Astrocyte (in vitro differentiated cells and primary cell): ENCODE measurements around the gene PTPN11. TPM values are rescaled to one million over a fixed set of nuclear protein-coding genes. Genes with fewer than 3 reads are reported as not detected.

Experiments used
- DNase-seq: peaks from one replicate; pipeline ENCODE4 v3.0.0-alpha.2; 2010; ENCODE audit warnings: low read depth
- FAIRE-seq: peaks from 2 replicates; lab custom pipeline; 2011; peaks lifted over from hg19 to GRCh38; lab: Jason Lieb, UNC
- H2AFZ ChIP-seq: 2 replicates; pipeline ENCODE4 v1.6.0; 2012; ENCODE audit warnings: low read depth, low read length, inconsistent platforms
- H3K27ac ChIP-seq: 2 replicates; pipeline ENCODE4 v1.5.1; 2011; ENCODE audit warnings: low read depth, low read length, inconsistent platforms
- H3K27me3 ChIP-seq: 2 replicates; pipeline ENCODE4 v1.6.0; 2011; ENCODE audit warnings: low read length, inconsistent platforms; ENCODE audit not compliant: insufficient read depth
- H3K36me3 ChIP-seq: 2 replicates; pipeline ENCODE4 v1.5.1; 2011; ENCODE audit warnings: low read length, inconsistent platforms; ENCODE audit not compliant: insufficient read depth
- H3K4me1 ChIP-seq: 2 replicates; pipeline ENCODE4 v1.5.1; 2011; ENCODE audit warnings: low read length, inconsistent platforms; ENCODE audit not compliant: insufficient read depth
- H3K4me2 ChIP-seq: 2 replicates; pipeline ENCODE4 v1.6.0; 2012; ENCODE audit warnings: low read length, inconsistent platforms
- H3K4me3 ChIP-seq: 2 replicates; pipeline ENCODE4 v1.5.1; 2011; ENCODE audit warnings: low read depth, mild to moderate bottlenecking, low read length, inconsistent platforms; ENCODE audit not compliant: insufficient read depth
- H3K79me2 ChIP-seq: 2 replicates; pipeline ENCODE4 v1.6.0; 2012; ENCODE audit warnings: mild to moderate bottlenecking, low read length, inconsistent platforms; ENCODE audit not compliant: insufficient read depth
- H3K9ac ChIP-seq: 2 replicates; pipeline ENCODE4 v1.6.0; 2012; ENCODE audit warnings: mild to moderate bottlenecking, low read length, inconsistent platforms
- H3K9me3 ChIP-seq: 2 replicates; pipeline ENCODE4 v1.5.1; 2012; ENCODE audit warnings: low read depth, mild to moderate bottlenecking, low read length, inconsistent platforms; ENCODE audit not compliant: insufficient read depth
- H4K20me1 ChIP-seq: 2 replicates; pipeline ENCODE4 v1.6.0; 2012; ENCODE audit warnings: low read length, inconsistent platforms; ENCODE audit not compliant: insufficient read depth
- H3K27ac Mint-ChIP-seq: one replicate; pipeline ENCODE4 v1.8.0; 2021; ENCODE audit warnings: mild to moderate bottlenecking, mixed read lengths; ENCODE audit not compliant: unreplicated experiment
- H3K27me3 Mint-ChIP-seq: one replicate; pipeline ENCODE4 v1.8.0; 2021; ENCODE audit warnings: low read depth, mixed read lengths; ENCODE audit not compliant: unreplicated experiment
- H3K36me3 Mint-ChIP-seq: one replicate; pipeline ENCODE4 v1.8.0; 2021; ENCODE audit warnings: low read depth, mixed read lengths; ENCODE audit not compliant: unreplicated experiment
- H3K4me1 Mint-ChIP-seq: one replicate; pipeline ENCODE4 v1.8.0; 2021; ENCODE audit warnings: low read depth, mixed read lengths; ENCODE audit not compliant: unreplicated experiment
- H3K4me3 Mint-ChIP-seq: one replicate; pipeline ENCODE4 v1.8.0; 2021; ENCODE audit warnings: mild to moderate bottlenecking, moderate library complexity, mixed read lengths; ENCODE audit not compliant: unreplicated experiment
- H3K9me3 Mint-ChIP-seq: one replicate; pipeline ENCODE4 v1.8.0; 2021; ENCODE audit warnings: mild to moderate bottlenecking, mixed read lengths; ENCODE audit not compliant: unreplicated experiment
- CTCF ChIP-seq: IDR thresholded peaks from 2 replicates; pipeline ENCODE4 v1.5.1; 2011; ENCODE audit warnings: low read depth, mild to moderate bottlenecking, inconsistent platforms, low read length, moderate library complexity; ENCODE audit not compliant: insufficient read depth
- EZH2 ChIP-seq: IDR thresholded peaks from 2 replicates; pipeline ENCODE4 v1.6.1; 2012; ENCODE audit warnings: mild to moderate bottlenecking, low read length, inconsistent platforms; ENCODE audit not compliant: insufficient read depth
- total RNA-seq: library from RNA; stranded (reverse); gene quantifications from 2 replicates; pipeline ENCODE4 v1.2.1, GENCODE V29; 2021

Gene PTPN11
- total RNA-seq, 1 donor from 2014 or later = 143 TPM

- Histone ChIP-seq H3K4me2 (no peak overlapping the region), H2AFZ (no peak overlapping the region), H3K4me1 (no peaks in the 10 kb centered on the region), H3K27me3 (no peaks in the 10 kb centered on the region), H3K36me3 (no peaks in the 10 kb centered on the region), H4K20me1 (no peaks in the 10 kb centered on the region), H3K9ac (no peak overlapping the region), H3K4me3 (no peak overlapping the region), H3K9me3 (no peaks in the 10 kb centered on the region), H3K79me2 (no peaks in the 10 kb centered on the region), H3K27ac (no peak overlapping the region)
- Mint-ChIP-seq H3K4me3 (no peak overlapping the region), H3K27me3 (no peaks in the 10 kb centered on the region), H3K9me3 (no peaks in the 10 kb centered on the region), H3K36me3 (peaks cover 5% of the 10 kb centered on the region), H3K27ac (no peak overlapping the region), H3K4me1 (no peaks in the 10 kb centered on the region)
- DNase-seq (no peak), FAIRE-seq (no peak)
- no peak for TF ChIP-seq EZH2
- TF ChIP-seq CTCF = no peak
Observed at GRCh38 chr12:112513471-112513870, 94.7 kb downstream of the PTPN11 start.

- no peaks in the 10 kb centered on the region for H3K36me3 ChIP-seq
- no peaks in the 10 kb centered on the region for H3K79me2 ChIP-seq
- H3K9ac ChIP-seq = no peak overlapping the region
- no peak overlapping the region for H3K27ac ChIP-seq
- H3K4me3 ChIP-seq = no peak overlapping the region
- H4K20me1 ChIP-seq = no peaks in the 10 kb centered on the region
- Mint-ChIP-seq H3K4me1 (no peaks in the 10 kb centered on the region), H3K4me3 (no peak overlapping the region), H3K36me3 (peaks cover 5% of the 10 kb centered on the region), H3K9me3 (no peaks in the 10 kb centered on the region), H3K27me3 (no peaks in the 10 kb centered on the region), H3K27ac (no peak overlapping the region)
- TF ChIP-seq CTCF = no peak
- TF ChIP-seq EZH2 = no peak
- FAIRE-seq = no peak
- H3K9me3 ChIP-seq = no peaks in the 10 kb centered on the region
- no peak for DNase-seq
- no peak overlapping the region for H2AFZ ChIP-seq
- H3K4me2 ChIP-seq = no peak overlapping the region
- no peaks in the 10 kb centered on the region for H3K27me3 ChIP-seq
- no peaks in the 10 kb centered on the region for H3K4me1 ChIP-seq
Observed at GRCh38 chr12:112514456-112514855, 95.7 kb downstream of the PTPN11 start.

- no peak for TF ChIP-seq EZH2
- no peak for TF ChIP-seq CTCF
- DNase-seq (no peak), FAIRE-seq (no peak)
Observed at GRCh38 chr12:112514926-112515642, 96.3 kb downstream of the PTPN11 start.

More at GRCh38 chr12:112514926-112515642, 96.3 kb downstream of the PTPN11 start:
- Mint-ChIP-seq H3K4me1 (no peaks in the 10 kb centered on the region), H3K27ac (peak overlapping the region; percentile 66), H3K36me3 (peaks cover 5% of the 10 kb centered on the region), H3K4me3 (no peak overlapping the region), H3K9me3 (no peaks in the 10 kb centered on the region), H3K27me3 (no peaks in the 10 kb centered on the region)
- no peaks in the 10 kb centered on the region for H3K36me3 ChIP-seq
- H3K27me3 ChIP-seq = no peaks in the 10 kb centered on the region
- H2AFZ ChIP-seq = no peak overlapping the region
- no peaks in the 10 kb centered on the region for H3K4me1 ChIP-seq
- H3K4me2 ChIP-seq = no peak overlapping the region
- no peaks in the 10 kb centered on the region for H3K79me2 ChIP-seq
- H3K9me3 ChIP-seq = no peaks in the 10 kb centered on the region
- H3K9ac ChIP-seq = no peak overlapping the region
- H3K27ac ChIP-seq = no peak overlapping the region
- H4K20me1 ChIP-seq = no peaks in the 10 kb centered on the region
- H3K4me3 ChIP-seq = no peak overlapping the region
